Measurements from ENCODE around the gene OTX1.

DNA sequence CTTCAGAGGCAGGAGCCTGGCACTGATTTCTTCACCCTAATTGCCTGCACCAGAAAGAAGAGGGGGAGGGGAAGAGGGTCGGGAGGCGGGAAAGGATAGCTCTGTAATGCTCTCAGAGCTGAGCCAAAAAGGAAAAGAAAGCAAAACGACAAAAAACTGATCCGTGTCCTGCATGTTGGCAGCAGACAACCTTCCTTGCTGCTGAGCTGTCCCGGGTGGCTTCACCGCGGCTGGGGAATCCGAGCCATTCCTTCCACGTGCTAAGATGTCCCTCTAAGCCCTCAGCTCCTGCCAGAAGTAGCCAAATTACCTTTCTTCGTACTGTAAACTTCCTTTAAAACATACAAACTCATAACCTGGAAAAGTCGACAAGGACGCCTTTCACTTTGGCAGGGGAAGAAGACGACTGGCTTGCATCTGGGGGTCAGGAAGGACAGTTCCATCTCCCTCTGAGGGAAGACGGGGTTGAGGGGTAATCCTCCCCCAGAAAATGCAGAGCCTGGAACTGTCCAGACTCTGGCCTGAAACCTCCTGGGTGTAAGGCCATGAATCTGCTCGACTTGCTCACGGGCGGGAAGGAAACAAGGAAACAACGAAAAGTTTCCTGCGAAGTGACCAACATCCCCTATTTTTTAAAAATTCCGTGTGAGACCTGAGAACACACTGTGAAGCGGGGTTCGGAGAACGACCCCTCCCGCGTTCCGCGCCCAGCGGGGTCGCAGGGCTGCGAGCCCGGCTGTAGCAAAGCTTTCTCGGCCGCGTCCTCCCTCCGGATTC is 7.7 kb downstream of the OTX1 start:
- TF ChIP-seq, protein P1, sequence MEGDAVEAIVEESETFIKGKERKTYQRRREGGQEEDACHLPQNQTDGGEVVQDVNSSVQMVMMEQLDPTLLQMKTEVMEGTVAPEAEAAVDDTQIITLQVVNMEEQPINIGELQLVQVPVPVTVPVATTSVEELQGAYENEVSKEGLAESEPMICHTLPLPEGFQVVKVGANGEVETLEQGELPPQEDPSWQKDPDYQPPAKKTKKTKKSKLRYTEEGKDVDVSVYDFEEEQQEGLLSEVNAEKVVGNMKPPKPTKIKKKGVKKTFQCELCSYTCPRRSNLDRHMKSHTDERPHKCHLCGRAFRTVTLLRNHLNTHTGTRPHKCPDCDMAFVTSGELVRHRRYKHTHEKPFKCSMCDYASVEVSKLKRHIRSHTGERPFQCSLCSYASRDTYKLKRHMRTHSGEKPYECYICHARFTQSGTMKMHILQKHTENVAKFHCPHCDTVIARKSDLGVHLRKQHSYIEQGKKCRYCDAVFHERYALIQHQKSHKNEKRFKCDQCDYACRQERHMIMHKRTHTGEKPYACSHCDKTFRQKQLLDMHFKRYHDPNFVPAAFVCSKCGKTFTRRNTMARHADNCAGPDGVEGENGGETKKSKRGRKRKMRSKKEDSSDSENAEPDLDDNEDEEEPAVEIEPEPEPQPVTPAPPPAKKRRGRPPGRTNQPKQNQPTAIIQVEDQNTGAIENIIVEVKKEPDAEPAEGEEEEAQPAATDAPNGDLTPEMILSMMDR (IDR thresholded peaks at IDR 0.05; ENCODE audit: low read depth, low read length, missing input control) = no peak
- TF ChIP-seq TAF1 (conservative IDR thresholded peaks at IDR 0.05) (no peak), YY1 (IDR thresholded peaks at IDR 0.05) (no peak)
